ENCODE results near the gene PCDHB10. TPM values are rescaled to one million over a fixed set of nuclear protein-coding genes. Genes with fewer than 3 reads are reported as not detected.
"Not testable (repeated sequence)": the region's sequence is repeated elsewhere in the genome, so short reads cannot be mapped to it uniquely, and the experiment has no call there.

The PCDHB10 gene
- total and polyA plus RNA-seq, 9 of the 15 experiments (the other 6 are each of a cell fraction or from before 2014, with no cell fraction given) = not detected

DNA sequence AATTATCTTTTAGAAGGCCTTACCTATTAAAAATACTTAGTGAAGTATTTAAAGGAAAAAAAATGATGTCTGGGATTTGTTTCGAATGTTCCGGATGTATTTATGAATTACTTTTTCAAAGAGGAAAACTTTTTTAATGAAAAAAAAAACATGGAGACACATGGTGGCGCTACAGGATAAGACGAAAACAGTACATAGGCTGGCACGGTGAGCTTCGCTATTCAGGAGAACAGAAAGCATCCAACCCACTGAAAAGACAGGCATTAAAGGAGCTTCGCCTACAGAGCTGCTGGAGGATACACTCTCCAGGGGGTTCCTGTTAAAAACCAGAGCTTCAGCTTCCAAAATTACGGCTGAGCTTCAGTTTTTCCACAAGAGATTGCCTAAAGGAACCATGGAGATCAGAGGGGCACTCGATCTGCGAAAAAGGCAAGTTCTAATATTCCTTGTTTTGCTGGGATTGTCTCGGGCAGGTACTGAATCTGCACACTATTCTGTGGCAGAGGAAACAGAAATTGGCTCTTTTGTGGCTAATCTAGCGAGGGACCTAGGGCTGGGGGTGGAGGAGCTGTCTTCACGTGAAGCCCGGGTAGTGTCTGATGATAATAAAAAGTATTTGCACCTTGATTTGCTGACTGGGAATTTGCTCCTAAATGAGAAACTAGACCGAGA lies 31.1 kb downstream of the PCDHB10 start, which contains the start of gene PCDHB14:
Gene PCDHB14, plus strand, starts transcription at position 232 of the 672 bp plus-strand sequence. Its CDS starts 163 bp downstream, at position 395.
- CTCF ChIA-PET (ENCODE audit: low intra/inter-chr PET ratio) = interaction anchor here (0.7 to 1.2 kb wide), 3 partner anchors 115 to 842 kb away, joined by 3 to 6 read pairs (median 3); partner anchors contain the start of gene PCDHGA2
- no peaks in the 10 kb centered on the region for H3K4me1 ChIP-seq (replicated peaks in 1 of 2; ENCODE audit: control insufficient read depth in 2 of 2, insufficient read depth in 2 of 2, low read length in 2 of 2)

DNA sequence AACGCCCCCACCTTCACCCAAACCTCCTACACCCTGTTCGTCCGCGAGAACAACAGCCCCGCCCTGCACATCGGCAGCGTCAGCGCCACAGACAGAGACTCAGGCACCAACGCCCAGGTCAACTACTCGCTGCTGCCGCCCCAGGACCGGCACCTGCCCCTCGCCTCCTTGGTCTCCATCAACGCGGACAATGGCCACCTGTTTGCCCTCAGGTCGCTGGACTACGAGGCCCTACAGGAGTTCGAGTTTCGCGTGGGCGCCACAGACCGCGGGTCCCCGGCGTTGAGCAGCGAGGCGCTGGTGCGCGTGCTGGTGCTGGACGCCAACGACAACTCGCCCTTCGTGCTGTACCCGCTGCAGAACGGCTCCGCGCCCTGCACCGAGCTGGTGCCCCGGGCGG lies 32.7 kb downstream of the PCDHB10 start:
- intact Hi-C loops (cut with micrococcal nuclease); H3K4me2 ChIP-seq (ENCODE audit: insufficient read depth, low read length); H3K79me2 ChIP-seq (ENCODE audit: control insufficient read depth, insufficient read depth, low read length); H3K9me1 ChIP-seq (ENCODE audit: control insufficient read depth, insufficient read depth, low read length); H3K4me3 ChIP-seq; DNase-seq (ENCODE audit: extremely low read depth in 1 of 4, low spot score in 3 of 4); H3K9me3 ChIP-seq (replicated peaks; ENCODE audit: control insufficient read depth, insufficient read depth, low read depth, low read length); POLR2A ChIA-PET; H3K36me3 ChIP-seq (ENCODE audit: control insufficient read depth, insufficient read depth, low read length); H3K9ac ChIP-seq (ENCODE audit: insufficient read depth in 1 of 2, low read depth in 2 of 2, low read length in 2 of 2); BruUV-seq (replicated peaks); CTCF ChIA-PET (ENCODE audit: low intra/inter-chr PET ratio); ATAC-seq; H4K20me1 ChIP-seq (replicated peaks; ENCODE audit: control insufficient read depth, insufficient read depth, low read length); H3K4me1 ChIP-seq (replicated peaks in 1 of 2; ENCODE audit: control insufficient read depth in 2 of 2, insufficient read depth in 2 of 2, low read length in 2 of 2); FAIRE-seq; H3K27me3 ChIP-seq (ENCODE audit: control insufficient read depth in 2 of 2, insufficient read depth in 2 of 2, low read length in 2 of 2); H2AFZ ChIP-seq (ENCODE audit: low read depth, low read length); H3K27ac ChIP-seq (ENCODE audit: extremely low read depth, low read depth, low read length): not testable (repeated sequence)
- in situ Hi-C loops (cut with MboI) = loop anchor here (25.0 kb wide), 1 partner anchor 912 kb away; no protein-coding TSS in a partner anchor
- WGBS (ENCODE audit: insufficient coverage, low coverage, missing lambda C conversion rate) = 5% methylated on average over 10 of the region's 40 CpGs

More for the DNA sequence above, 31.1 kb downstream of the PCDHB10 start, which contains the start of gene PCDHB14:
- ATAC-seq = peak; percentile 77
- Histone ChIP-seq H3K36me3 (ENCODE audit: control insufficient read depth, insufficient read depth, low read length) (no peaks in the 10 kb centered on the region), H2AFZ (ENCODE audit: low read depth, low read length) (peak within 1 kb of the TSS; percentile 35; the same call in 1 of the 2 replicates), H3K4me3 (no peak within 1 kb of the TSS), H3K9me3 (replicated peaks; ENCODE audit: control insufficient read depth, insufficient read depth, low read depth, low read length) (no peaks in the 10 kb centered on the region), H3K79me2 (ENCODE audit: control insufficient read depth, insufficient read depth, low read length) (no peaks in the 10 kb centered on the region), H4K20me1 (replicated peaks; ENCODE audit: control insufficient read depth, insufficient read depth, low read length) (no peaks in the 10 kb centered on the region), H3K4me2 (ENCODE audit: insufficient read depth, low read length) (no peak within 1 kb of the TSS; the same call in 1 of the 2 replicates), H3K9ac (ENCODE audit: insufficient read depth in 1 of 2, low read depth in 2 of 2, low read length in 2 of 2) (no peak within 1 kb of the TSS), H3K27me3 (ENCODE audit: control insufficient read depth in 2 of 2, insufficient read depth in 2 of 2, low read length in 2 of 2) (peaks cover 0 to 6% of the 10 kb centered on the region in 2 experiments; a peak in 2 of 5 replicates), H3K9me1 (ENCODE audit: control insufficient read depth, insufficient read depth, low read length) (no peaks in the 10 kb centered on the region), H3K27ac (ENCODE audit: extremely low read depth, low read depth, low read length) (no peak within 1 kb of the TSS)
- intact Hi-C loops (cut with micrococcal nuclease) (loop anchor here (1.0 kb wide), 1 partner anchor 341 kb away; no protein-coding TSS in a partner anchor), in situ Hi-C loops (cut with MboI) (loop anchor here (25.0 kb wide), 1 partner anchor 914 kb away; no protein-coding TSS in a partner anchor)
- no TSS peak for BruUV-seq (replicated peaks)
- POLR2A ChIA-PET = interaction anchor here (1.2 to 1.3 kb wide), 2 partner anchors 9 to 341 kb away, joined by 3 to 4 read pairs; no protein-coding TSS in a partner anchor
- WGBS (ENCODE audit: insufficient coverage, low coverage, missing lambda C conversion rate) = under 1% methylated on average over 15 of the region's 15 CpGs
- peak; percentile 77 for FAIRE-seq
- peak in 3 of 4 experiments; percentile 8 to 30 (median 18) for DNase-seq (ENCODE audit: extremely low read depth in 1 of 4, low spot score in 3 of 4)
- TF ChIP-seq, protein P1, sequence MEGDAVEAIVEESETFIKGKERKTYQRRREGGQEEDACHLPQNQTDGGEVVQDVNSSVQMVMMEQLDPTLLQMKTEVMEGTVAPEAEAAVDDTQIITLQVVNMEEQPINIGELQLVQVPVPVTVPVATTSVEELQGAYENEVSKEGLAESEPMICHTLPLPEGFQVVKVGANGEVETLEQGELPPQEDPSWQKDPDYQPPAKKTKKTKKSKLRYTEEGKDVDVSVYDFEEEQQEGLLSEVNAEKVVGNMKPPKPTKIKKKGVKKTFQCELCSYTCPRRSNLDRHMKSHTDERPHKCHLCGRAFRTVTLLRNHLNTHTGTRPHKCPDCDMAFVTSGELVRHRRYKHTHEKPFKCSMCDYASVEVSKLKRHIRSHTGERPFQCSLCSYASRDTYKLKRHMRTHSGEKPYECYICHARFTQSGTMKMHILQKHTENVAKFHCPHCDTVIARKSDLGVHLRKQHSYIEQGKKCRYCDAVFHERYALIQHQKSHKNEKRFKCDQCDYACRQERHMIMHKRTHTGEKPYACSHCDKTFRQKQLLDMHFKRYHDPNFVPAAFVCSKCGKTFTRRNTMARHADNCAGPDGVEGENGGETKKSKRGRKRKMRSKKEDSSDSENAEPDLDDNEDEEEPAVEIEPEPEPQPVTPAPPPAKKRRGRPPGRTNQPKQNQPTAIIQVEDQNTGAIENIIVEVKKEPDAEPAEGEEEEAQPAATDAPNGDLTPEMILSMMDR (IDR thresholded peaks at IDR 0.05 in 2 of 3, conservative IDR thresholded peaks at IDR 0.05 in 1 of 3; ENCODE audit: insufficient read depth in 2 of 3, low read depth in 1 of 3, low read length in 3 of 3) = peak; percentile 34 to 64 (median 52); a peak in 5 of 6 replicates
- no peak for TF ChIP-seq PCBP2 (IDR thresholded peaks at IDR 0.05; ENCODE audit: low read depth, low read length, poor library complexity, severe bottlenecking)

DNA sequence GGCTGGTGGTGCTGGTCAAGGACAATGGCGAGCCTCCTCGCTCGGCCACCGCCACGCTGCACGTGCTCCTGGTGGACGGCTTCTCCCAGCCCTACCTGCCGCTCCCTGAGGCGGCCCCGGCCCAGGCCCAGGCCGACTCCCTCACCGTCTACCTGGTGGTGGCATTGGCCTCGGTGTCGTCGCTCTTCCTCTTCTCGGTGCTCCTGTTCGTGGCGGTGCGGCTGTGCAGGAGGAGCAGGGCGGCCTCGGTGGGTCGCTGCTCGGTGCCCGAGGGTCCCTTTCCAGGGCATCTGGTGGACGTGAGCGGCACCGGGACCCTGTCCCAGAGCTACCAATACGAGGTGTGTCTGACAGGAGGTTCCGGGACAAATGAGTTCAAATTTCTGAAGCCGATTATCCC lies 33.3 kb downstream of the PCDHB10 start:
- DNase-seq (ENCODE audit: extremely low read depth in 1 of 4, low spot score in 3 of 4); H3K9ac ChIP-seq (ENCODE audit: insufficient read depth in 1 of 2, low read depth in 2 of 2, low read length in 2 of 2); H3K9me3 ChIP-seq (replicated peaks; ENCODE audit: control insufficient read depth, insufficient read depth, low read depth, low read length); H3K36me3 ChIP-seq (ENCODE audit: control insufficient read depth, insufficient read depth, low read length); intact Hi-C loops (cut with micrococcal nuclease); CTCF ChIA-PET (ENCODE audit: low intra/inter-chr PET ratio); FAIRE-seq; H3K9me1 ChIP-seq (ENCODE audit: control insufficient read depth, insufficient read depth, low read length); H3K4me3 ChIP-seq; H4K20me1 ChIP-seq (replicated peaks; ENCODE audit: control insufficient read depth, insufficient read depth, low read length); BruUV-seq (replicated peaks); H3K27me3 ChIP-seq (ENCODE audit: control insufficient read depth in 2 of 2, insufficient read depth in 2 of 2, low read length in 2 of 2); POLR2A ChIA-PET; ATAC-seq; H3K4me1 ChIP-seq (replicated peaks in 1 of 2; ENCODE audit: control insufficient read depth in 2 of 2, insufficient read depth in 2 of 2, low read length in 2 of 2); in situ Hi-C loops (cut with MboI); H3K79me2 ChIP-seq (ENCODE audit: control insufficient read depth, insufficient read depth, low read length); H2AFZ ChIP-seq (ENCODE audit: low read depth, low read length); H3K4me2 ChIP-seq (ENCODE audit: insufficient read depth, low read length); H3K27ac ChIP-seq (ENCODE audit: extremely low read depth, low read depth, low read length): not testable (repeated sequence)
- WGBS (ENCODE audit: insufficient coverage, low coverage, missing lambda C conversion rate) = 9% methylated on average over 18 of the region's 30 CpGs

All from K562 (cell line).